ENCODE measurements around the gene TLL2. TPM values are rescaled to one million over a fixed set of nuclear protein-coding genes. Genes with fewer than 3 reads are reported as not detected.

The TLL2 gene
- total and polyA plus RNA-seq, 2 donors (not counting 3 experiments of a cell fraction or from before 2014, with no cell fraction given): 0.03 to 0.20 TPM

- Histone ChIP-seq H3K4me3 (replicated peaks in 1 of 3; ENCODE audit: insufficient read depth in 1 of 3, low read depth in 1 of 3, low read length in 3 of 3) (no peak overlapping the region), H3K27me3 (ENCODE audit: control insufficient read depth in 2 of 2, insufficient read depth in 2 of 2, low read length in 2 of 2) (peaks cover 0 to 2% of the 10 kb centered on the region in 2 experiments), H2AFZ (ENCODE audit: low read depth, low read length) (no peak overlapping the region), H3K4me1 (ENCODE audit: control insufficient read depth, extremely low read depth, insufficient read depth, low read length) (no peaks in the 10 kb centered on the region), H3K36me3 (ENCODE audit: control insufficient read depth in 2 of 2, extremely low read depth in 1 of 2, insufficient read depth in 2 of 2, low read length in 2 of 2) (no peaks in the 10 kb centered on the region), H3K79me2 (ENCODE audit: control insufficient read depth, insufficient read depth, low read length) (no peaks in the 10 kb centered on the region), H3K9ac (replicated peaks; ENCODE audit: extremely low read depth, insufficient read depth, low read length) (no peak overlapping the region), H4K20me1 (replicated peaks; ENCODE audit: control insufficient read depth, extremely low read depth, insufficient read depth, low read length) (no peaks in the 10 kb centered on the region), H3K9me3 (replicated peaks; ENCODE audit: control insufficient read depth, insufficient read depth, low read length) (no peaks in the 10 kb centered on the region), H3K9me1 (replicated peaks; ENCODE audit: control insufficient read depth, extremely low read depth, insufficient read depth, low read length) (no peaks in the 10 kb centered on the region), H3K27ac (ENCODE audit: insufficient read depth, low read depth, low read length) (no peak overlapping the region), H3K4me2 (ENCODE audit: insufficient read depth, low read length) (no peak overlapping the region)
- intact Hi-C loops (cut with micrococcal nuclease): loop anchor here (5.0 kb wide), 1 partner anchor 266 kb away; no protein-coding TSS in a partner anchor
- no peak for TF ChIP-seq POLR2AphosphoS5 (IDR thresholded peaks at IDR 0.05; ENCODE audit: insufficient read depth, low read depth, low read length)
- TF ChIP-seq, protein P1, sequence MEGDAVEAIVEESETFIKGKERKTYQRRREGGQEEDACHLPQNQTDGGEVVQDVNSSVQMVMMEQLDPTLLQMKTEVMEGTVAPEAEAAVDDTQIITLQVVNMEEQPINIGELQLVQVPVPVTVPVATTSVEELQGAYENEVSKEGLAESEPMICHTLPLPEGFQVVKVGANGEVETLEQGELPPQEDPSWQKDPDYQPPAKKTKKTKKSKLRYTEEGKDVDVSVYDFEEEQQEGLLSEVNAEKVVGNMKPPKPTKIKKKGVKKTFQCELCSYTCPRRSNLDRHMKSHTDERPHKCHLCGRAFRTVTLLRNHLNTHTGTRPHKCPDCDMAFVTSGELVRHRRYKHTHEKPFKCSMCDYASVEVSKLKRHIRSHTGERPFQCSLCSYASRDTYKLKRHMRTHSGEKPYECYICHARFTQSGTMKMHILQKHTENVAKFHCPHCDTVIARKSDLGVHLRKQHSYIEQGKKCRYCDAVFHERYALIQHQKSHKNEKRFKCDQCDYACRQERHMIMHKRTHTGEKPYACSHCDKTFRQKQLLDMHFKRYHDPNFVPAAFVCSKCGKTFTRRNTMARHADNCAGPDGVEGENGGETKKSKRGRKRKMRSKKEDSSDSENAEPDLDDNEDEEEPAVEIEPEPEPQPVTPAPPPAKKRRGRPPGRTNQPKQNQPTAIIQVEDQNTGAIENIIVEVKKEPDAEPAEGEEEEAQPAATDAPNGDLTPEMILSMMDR (IDR thresholded peaks at IDR 0.05; ENCODE audit: extremely low read depth in 1 of 2, insufficient read depth in 1 of 2, low read depth in 1 of 2, low read length in 2 of 2): no peak
- TF ChIP-seq GATA2 (IDR thresholded peaks at IDR 0.05; ENCODE audit: insufficient read depth, insufficient read length, low read depth, low read length): no peak
- DNase-seq (ENCODE audit: low read depth, low spot score) (no peak), FAIRE-seq (no peak)
- dilution Hi-C loops (cut with MboI; ENCODE audit: extremely low pct_ligation_motif_present, low sequenced_read_pairs): no loop called here
- POLR2A ChIA-PET: no interaction called here
- CTCF ChIA-PET: interaction anchor here (2.7 kb wide), 1 partner anchor 12 kb away, joined by 17 read pairs; no protein-coding TSS in a partner anchor
- BruUV-seq (replicated peaks): no TSS peak
These were observed 137.2 kb downstream of the TLL2 start for GRCh38 chr10:96376483-96376882.
